ENCODE data around the gene FRYL.
A peak's percentile ranks its signal among the peaks of the same experiment; 100 is the strongest.
"Not testable (repeated sequence)": the region's sequence is repeated elsewhere in the genome, so short reads cannot be mapped to it uniquely, and the experiment has no call there.

Gene FRYL

GRCh38 chr4:48742412-48742811 lies 37.7 kb downstream of the FRYL start:
- no peak for DNase-seq

- DNase-seq: no peak
Observed at GRCh38 chr4:48739560-48740019, 40.5 kb downstream of the FRYL start.

- no peak for DNase-seq
Observed at GRCh38 chr4:48738856-48739255, 41.2 kb downstream of the FRYL start.

GRCh38 chr4:48728906-48729496 lies 51.1 kb downstream of the FRYL start:
- not testable (repeated sequence) for DNase-seq

DNA sequence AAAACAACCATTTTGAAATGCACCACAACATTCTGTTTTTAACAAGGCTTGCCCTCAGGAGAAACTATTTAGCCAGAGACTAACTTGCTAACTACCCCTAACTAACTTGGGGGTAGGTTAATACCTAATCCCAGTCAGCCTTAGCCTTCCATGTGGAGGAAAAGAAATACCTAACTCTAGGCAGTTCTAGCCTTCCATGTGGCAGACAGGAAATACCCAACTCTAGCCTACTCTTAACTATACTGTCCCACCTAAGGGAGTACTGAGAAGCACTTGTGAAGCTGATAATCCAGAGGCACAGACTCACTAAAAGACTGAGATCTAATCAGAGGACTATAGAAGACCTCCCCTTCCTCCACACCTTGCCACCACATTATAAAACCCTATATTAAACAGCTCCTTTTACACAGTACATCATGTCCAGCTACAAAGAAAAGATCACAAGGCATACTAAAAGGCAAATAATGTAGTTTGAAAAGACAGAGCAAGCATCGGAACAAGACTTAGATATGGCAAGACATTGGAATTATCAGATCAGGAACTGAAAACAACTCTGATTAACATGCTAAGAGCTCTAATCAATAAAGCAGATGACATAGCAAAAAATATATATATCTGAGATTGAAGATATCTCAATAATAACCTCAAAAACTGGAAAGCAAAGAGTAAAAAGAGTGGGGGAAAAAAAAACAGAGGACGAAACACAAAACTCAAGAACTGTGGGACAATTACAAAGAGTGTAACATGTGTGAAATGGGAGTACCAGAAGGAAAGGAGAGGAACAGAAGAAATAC lies 52.2 kb downstream of the FRYL start:
- no peak for DNase-seq

- peak; percentile 34 for DNase-seq
Observed at GRCh38 chr4:48725414-48725813, 54.7 kb downstream of the FRYL start.

- DNase-seq: no peak
Observed at GRCh38 chr4:48722509-48723446, 57.3 kb downstream of the FRYL start.

DNA sequence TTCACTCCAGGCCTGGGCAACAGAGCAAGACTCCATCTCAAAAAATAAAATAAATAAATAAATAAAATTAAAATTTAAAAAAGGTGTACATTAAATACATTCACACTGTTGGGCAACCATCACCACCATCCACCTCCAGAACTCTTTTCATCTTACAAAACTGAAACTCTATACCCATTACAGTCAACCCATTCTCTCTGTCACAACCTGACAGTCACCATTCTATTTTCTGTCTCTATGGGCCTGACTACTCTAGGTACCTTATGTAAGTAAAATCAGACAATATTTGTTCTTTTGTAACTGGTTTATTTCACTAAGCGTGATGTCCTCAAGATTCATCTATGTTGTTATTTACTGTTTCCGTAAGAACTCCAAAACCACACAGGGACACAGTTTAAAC lies 59.6 kb downstream of the FRYL start:
- no peak for DNase-seq

GRCh38 chr4:48718818-48719465 lies 61.1 kb downstream of the FRYL start:
- DNase-seq: no peak

DNA sequence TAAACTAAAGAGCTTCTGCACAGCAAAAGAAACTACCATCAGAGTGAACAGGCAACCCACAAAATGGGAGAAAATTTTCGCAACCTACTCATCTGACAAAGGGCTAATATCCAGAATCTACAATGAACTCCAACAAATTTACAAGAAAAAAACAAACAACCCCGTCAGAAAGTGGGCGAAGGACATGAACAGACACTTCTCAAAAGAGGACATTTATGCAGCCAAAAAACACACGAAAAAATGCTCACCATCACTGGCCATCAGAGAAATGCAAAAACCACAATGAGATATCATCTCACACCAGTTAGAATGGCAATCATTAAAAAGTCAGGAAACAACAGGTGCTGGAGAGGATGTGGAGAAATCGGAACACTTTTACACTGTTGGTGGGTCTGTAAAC lies 63.8 kb downstream of the FRYL start:
- DNase-seq: not testable (repeated sequence)

DNA sequence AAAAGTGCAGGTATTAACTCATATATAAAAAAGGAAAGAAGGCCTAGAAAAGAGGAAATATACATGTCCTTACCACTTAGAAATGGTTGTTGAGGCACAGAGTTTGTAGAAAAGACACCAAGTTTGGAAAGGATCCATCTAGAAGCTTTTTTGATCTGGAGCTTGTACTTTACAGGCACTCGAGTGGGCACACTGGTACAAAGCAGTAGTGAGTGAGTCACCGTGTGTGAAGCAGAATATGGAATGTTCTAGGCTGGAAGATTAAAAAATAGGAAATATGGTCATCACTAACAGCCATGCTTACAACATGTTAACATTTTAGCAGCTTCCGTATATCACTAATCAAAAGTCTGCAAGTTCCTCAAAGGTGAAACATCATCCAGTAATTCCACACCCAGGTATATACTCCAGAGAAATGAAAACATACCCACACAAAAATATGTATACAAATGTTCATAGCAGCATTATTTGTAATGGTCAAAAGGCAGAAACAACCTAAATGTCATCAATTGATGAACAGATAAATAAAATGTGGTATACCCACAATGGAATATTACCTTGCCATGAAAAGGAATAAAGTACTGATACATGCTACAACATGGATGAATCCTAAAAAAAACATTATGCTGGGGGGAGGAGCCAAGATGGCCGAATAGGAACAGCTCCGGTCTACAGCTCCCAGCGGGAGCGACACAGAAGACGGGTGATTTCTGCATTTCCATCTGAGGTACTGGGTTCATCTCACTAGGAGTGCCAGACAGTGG lies 69.5 kb downstream of the FRYL start:
- no peak for DNase-seq

GRCh38 chr4:48709901-48710300 lies 70.2 kb downstream of the FRYL start:
- DNase-seq: no peak

GRCh38 chr4:48708610-48709009 lies 71.5 kb downstream of the FRYL start:
- no peak for DNase-seq

GRCh38 chr4:48706736-48707135 lies 73.3 kb downstream of the FRYL start:
- no peak for DNase-seq

GRCh38 chr4:48705609-48706008 lies 74.5 kb downstream of the FRYL start:
- no peak for DNase-seq

GRCh38 chr4:48704091-48704802 lies 75.8 kb downstream of the FRYL start:
- DNase-seq: no peak

GRCh38 chr4:48699475-48699874 lies 80.6 kb downstream of the FRYL start:
- no peak for DNase-seq

GRCh38 chr4:48698029-48698971 lies 81.8 kb downstream of the FRYL start:
- DNase-seq: no peak

DNA sequence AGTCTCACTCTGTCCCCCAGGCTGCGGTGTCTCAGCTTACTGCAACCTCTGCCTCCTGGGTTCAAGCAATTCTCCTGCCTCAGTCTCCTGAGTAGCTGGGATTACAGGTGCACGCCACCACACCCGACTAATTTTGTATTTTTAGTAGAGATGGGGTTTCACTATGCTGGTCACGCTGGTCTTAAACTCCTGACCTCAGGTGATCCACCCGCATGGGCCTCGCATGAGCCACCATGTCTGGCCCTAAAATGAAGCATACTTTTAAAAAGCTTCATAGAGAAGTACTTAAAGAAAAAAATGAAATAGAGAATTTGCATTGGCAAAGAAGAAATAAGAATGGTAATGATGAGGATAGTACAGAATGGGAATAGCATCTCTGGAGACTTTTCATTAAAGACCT lies 82.6 kb downstream of the FRYL start:
- not testable (repeated sequence) for DNase-seq

GRCh38 chr4:48694824-48695223 lies 85.3 kb downstream of the FRYL start:
- DNase-seq: no peak
